ENCODE results near the gene CES5A.

The CES5A gene

GRCh38 chr16:55898592-55898991 lies 23.4 kb upstream of the CES5A start:
- Histone ChIP-seq H3K9me2 (replicated peaks; ENCODE audit: control insufficient read depth, low read length) (no peaks in the 10 kb centered on the region), H3F3A (ENCODE audit: control insufficient read depth, insufficient read depth) (no peaks in the 10 kb centered on the region), H3K4me2 (ENCODE audit: low read length) (no peak overlapping the region), H3K4me1 (ENCODE audit: control insufficient read depth, low read length) (no peaks in the 10 kb centered on the region), H4K20me1 (ENCODE audit: control insufficient read depth, insufficient read depth, low read depth, low read length) (no peaks in the 10 kb centered on the region), H3K79me2 (ENCODE audit: control insufficient read depth, low read length) (no peaks in the 10 kb centered on the region), H3K27me3 (ENCODE audit: control insufficient read depth, low read length) (no peaks in the 10 kb centered on the region), H3K36me3 (ENCODE audit: control insufficient read depth, low read length) (no peaks in the 10 kb centered on the region), H3K4me3 (ENCODE audit: low read length) (no peak overlapping the region), H3K9me3 (ENCODE audit: control insufficient read depth, insufficient read depth, low read length) (no peaks in the 10 kb centered on the region), H3K27ac (ENCODE audit: low read depth, low read length) (no peak overlapping the region)
- TF ChIP-seq, protein P1, sequence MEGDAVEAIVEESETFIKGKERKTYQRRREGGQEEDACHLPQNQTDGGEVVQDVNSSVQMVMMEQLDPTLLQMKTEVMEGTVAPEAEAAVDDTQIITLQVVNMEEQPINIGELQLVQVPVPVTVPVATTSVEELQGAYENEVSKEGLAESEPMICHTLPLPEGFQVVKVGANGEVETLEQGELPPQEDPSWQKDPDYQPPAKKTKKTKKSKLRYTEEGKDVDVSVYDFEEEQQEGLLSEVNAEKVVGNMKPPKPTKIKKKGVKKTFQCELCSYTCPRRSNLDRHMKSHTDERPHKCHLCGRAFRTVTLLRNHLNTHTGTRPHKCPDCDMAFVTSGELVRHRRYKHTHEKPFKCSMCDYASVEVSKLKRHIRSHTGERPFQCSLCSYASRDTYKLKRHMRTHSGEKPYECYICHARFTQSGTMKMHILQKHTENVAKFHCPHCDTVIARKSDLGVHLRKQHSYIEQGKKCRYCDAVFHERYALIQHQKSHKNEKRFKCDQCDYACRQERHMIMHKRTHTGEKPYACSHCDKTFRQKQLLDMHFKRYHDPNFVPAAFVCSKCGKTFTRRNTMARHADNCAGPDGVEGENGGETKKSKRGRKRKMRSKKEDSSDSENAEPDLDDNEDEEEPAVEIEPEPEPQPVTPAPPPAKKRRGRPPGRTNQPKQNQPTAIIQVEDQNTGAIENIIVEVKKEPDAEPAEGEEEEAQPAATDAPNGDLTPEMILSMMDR (IDR thresholded peaks at IDR 0.05; ENCODE audit: low read depth, low read length, poor library complexity, severe bottlenecking): no peak
- no peak for TF ChIP-seq EZH2phosphoT487 (IDR thresholded peaks at IDR 0.05; ENCODE audit: borderline replicate concordance, low read length)

- Histone ChIP-seq H3K4me2 (ENCODE audit: low read length) (no peak overlapping the region), H3K36me3 (ENCODE audit: control insufficient read depth, low read length) (no peaks in the 10 kb centered on the region), H3K9me2 (replicated peaks; ENCODE audit: control insufficient read depth, low read length) (no peaks in the 10 kb centered on the region), H3K27ac (ENCODE audit: low read depth, low read length) (no peak overlapping the region), H3K4me1 (ENCODE audit: control insufficient read depth, low read length) (no peaks in the 10 kb centered on the region), H3K27me3 (ENCODE audit: control insufficient read depth, low read length) (no peaks in the 10 kb centered on the region), H3K4me3 (ENCODE audit: low read length) (no peak overlapping the region), H3K79me2 (ENCODE audit: control insufficient read depth, low read length) (no peaks in the 10 kb centered on the region), H3K9me3 (ENCODE audit: control insufficient read depth, insufficient read depth, low read length) (peaks cover 3% of the 10 kb centered on the region; the same call in 1 of the 2 replicates), H4K20me1 (ENCODE audit: control insufficient read depth, insufficient read depth, low read depth, low read length) (no peaks in the 10 kb centered on the region), H3F3A (ENCODE audit: control insufficient read depth, insufficient read depth) (no peaks in the 10 kb centered on the region)
- TF ChIP-seq EZH2phosphoT487 (IDR thresholded peaks at IDR 0.05; ENCODE audit: borderline replicate concordance, low read length): no peak
- TF ChIP-seq, protein P1 (IDR thresholded peaks at IDR 0.05; ENCODE audit: low read depth, low read length, poor library complexity, severe bottlenecking): no peak
Measured at GRCh38 chr16:55892821-55893220, 17.6 kb upstream of the CES5A start.

DNA sequence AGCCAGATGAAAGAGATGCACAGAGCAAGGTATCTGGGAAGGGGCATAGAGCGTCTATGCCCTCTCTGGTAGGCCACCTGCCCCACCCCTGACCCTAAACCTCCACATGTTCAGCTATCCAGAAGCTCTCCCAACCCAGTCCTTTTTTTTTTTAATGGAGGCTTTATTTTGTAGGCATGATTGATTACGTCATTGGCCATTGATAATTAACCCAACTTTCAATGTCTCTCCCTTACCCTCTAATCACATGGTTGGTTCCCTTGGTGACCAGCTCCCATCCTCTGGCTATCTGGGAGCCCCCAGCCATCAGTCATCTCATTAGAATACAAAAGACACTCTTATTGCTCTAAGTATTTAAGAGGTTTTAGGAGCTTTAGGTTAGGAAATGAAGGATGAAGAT lies 14.3 kb upstream of the CES5A start:
- H3K9me3 ChIP-seq (ENCODE audit: control insufficient read depth, insufficient read depth, low read length): peaks cover 3% of the 10 kb centered on the region; the same call in 1 of the 2 replicates
- no peak for TF ChIP-seq EZH2phosphoT487 (IDR thresholded peaks at IDR 0.05; ENCODE audit: borderline replicate concordance, low read length)
- TF ChIP-seq, protein P1 (IDR thresholded peaks at IDR 0.05; ENCODE audit: low read depth, low read length, poor library complexity, severe bottlenecking): no peak
- H4K20me1 ChIP-seq (ENCODE audit: control insufficient read depth, insufficient read depth, low read depth, low read length): no peaks in the 10 kb centered on the region
- no peaks in the 10 kb centered on the region for H3K36me3 ChIP-seq (ENCODE audit: control insufficient read depth, low read length)
- no peaks in the 10 kb centered on the region for H3K9me2 ChIP-seq (replicated peaks; ENCODE audit: control insufficient read depth, low read length)
- no peaks in the 10 kb centered on the region for H3K27me3 ChIP-seq (ENCODE audit: control insufficient read depth, low read length)
- H3K4me1 ChIP-seq (ENCODE audit: control insufficient read depth, low read length): no peaks in the 10 kb centered on the region
- no peaks in the 10 kb centered on the region for H3F3A ChIP-seq (ENCODE audit: control insufficient read depth, insufficient read depth)
- H3K4me3 ChIP-seq (ENCODE audit: low read length): no peak overlapping the region
- no peak overlapping the region for H3K4me2 ChIP-seq (ENCODE audit: low read length)
- no peaks in the 10 kb centered on the region for H3K79me2 ChIP-seq (ENCODE audit: control insufficient read depth, low read length)
- H3K27ac ChIP-seq (ENCODE audit: low read depth, low read length): no peak overlapping the region

All from DOHH2 (cell line).